ENCODE results near the gene ZNF667. TPM values are rescaled to one million over a fixed set of nuclear protein-coding genes. Genes with fewer than 3 reads are reported as not detected.

Gene ZNF667
- total RNA-seq, 1 experiment from 2014 or later, result not detected

DNA sequence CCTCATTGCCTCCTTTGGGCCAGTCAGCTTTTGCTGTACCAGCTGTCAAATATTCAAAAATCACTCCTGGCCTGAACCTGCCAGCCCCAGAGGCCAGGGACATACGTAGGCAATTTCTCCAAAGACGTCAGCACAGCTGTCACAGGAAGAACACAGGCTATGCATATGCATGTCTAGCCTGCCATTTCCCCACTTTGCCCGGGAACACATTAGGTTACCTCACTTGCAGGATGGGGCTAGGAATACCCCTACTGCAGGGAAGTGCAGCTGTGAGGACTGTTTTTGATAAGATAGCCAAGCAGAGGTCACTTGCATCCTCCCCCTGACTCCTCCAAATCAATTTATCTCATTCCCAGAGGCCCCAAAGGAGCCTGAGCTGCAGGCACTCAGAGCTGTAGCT is 2.8 kb downstream of the ZNF667 start:
- no peaks in the 10 kb centered on the region for H3K27me3 Mint-ChIP-seq (ENCODE audit: unreplicated experiment)
- no peak for DNase-seq
- CTCF ChIA-PET, result no interaction called here
- peaks cover 40% of the 10 kb centered on the region for H3K9me3 Mint-ChIP-seq (ENCODE audit: low read depth, unreplicated experiment)
- TF ChIP-seq, protein P1, sequence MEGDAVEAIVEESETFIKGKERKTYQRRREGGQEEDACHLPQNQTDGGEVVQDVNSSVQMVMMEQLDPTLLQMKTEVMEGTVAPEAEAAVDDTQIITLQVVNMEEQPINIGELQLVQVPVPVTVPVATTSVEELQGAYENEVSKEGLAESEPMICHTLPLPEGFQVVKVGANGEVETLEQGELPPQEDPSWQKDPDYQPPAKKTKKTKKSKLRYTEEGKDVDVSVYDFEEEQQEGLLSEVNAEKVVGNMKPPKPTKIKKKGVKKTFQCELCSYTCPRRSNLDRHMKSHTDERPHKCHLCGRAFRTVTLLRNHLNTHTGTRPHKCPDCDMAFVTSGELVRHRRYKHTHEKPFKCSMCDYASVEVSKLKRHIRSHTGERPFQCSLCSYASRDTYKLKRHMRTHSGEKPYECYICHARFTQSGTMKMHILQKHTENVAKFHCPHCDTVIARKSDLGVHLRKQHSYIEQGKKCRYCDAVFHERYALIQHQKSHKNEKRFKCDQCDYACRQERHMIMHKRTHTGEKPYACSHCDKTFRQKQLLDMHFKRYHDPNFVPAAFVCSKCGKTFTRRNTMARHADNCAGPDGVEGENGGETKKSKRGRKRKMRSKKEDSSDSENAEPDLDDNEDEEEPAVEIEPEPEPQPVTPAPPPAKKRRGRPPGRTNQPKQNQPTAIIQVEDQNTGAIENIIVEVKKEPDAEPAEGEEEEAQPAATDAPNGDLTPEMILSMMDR (IDR thresholded peaks at IDR 0.05; ENCODE audit: unreplicated experiment), result no peak
- H3K27ac Mint-ChIP-seq (ENCODE audit: unreplicated experiment), result no peak overlapping the region
- no peaks in the 10 kb centered on the region for H3K36me3 Mint-ChIP-seq (ENCODE audit: insufficient read depth, unreplicated experiment)
- no peaks in the 10 kb centered on the region for H3K4me1 Mint-ChIP-seq (ENCODE audit: low read depth, unreplicated experiment)
- intact Hi-C loops (cut with micrococcal nuclease; ENCODE audit: unreplicated experiment), result no loop called here
- no peak overlapping the region for H3K4me3 Mint-ChIP-seq (ENCODE audit: low read depth, unreplicated experiment)
- no TSS peak for BruUV-seq (replicated peaks)

DNA sequence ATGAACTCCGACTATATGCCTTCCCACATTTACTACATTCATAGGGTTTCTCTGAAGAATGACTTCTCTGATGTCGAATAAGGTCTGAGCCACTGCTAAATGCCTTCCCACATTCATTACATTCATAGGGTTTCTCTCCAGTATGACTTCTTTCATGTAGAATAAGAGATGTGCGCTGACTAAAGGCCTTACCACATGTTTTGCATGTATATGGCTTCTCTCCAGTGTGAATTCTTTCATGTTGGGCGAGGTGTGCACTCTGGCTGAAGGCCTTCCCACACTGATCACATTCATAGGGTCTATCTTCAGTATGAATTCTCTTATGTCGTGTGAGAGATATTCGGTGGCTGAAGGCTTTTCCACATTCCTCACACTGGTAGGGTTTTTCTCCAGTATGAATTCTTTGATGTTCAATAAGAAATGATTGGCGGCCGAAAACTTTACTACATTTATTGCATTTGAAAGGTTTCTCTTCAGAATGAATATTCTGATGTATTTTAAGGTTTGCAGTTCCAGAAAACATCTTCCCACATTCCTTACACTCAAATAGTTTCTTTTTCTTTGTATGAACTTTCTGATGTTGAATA is 35.8 kb downstream of the ZNF667 start:
- no peak for DNase-seq
- no TSS peak for BruUV-seq (replicated peaks)
- H3K27ac Mint-ChIP-seq (ENCODE audit: unreplicated experiment), result no peak overlapping the region
- peaks cover 20% of the 10 kb centered on the region for H3K9me3 Mint-ChIP-seq (ENCODE audit: low read depth, unreplicated experiment)
- TF ChIP-seq, protein P1 (IDR thresholded peaks at IDR 0.05; ENCODE audit: unreplicated experiment), result no peak
- no peaks in the 10 kb centered on the region for H3K4me1 Mint-ChIP-seq (ENCODE audit: low read depth, unreplicated experiment)
- intact Hi-C loops (cut with micrococcal nuclease; ENCODE audit: unreplicated experiment), result no loop called here
- no peak overlapping the region for H3K4me3 Mint-ChIP-seq (ENCODE audit: low read depth, unreplicated experiment)
- no peaks in the 10 kb centered on the region for H3K36me3 Mint-ChIP-seq (ENCODE audit: insufficient read depth, unreplicated experiment)
- no peaks in the 10 kb centered on the region for H3K27me3 Mint-ChIP-seq (ENCODE audit: unreplicated experiment)
- CTCF ChIA-PET, result no interaction called here

DNA sequence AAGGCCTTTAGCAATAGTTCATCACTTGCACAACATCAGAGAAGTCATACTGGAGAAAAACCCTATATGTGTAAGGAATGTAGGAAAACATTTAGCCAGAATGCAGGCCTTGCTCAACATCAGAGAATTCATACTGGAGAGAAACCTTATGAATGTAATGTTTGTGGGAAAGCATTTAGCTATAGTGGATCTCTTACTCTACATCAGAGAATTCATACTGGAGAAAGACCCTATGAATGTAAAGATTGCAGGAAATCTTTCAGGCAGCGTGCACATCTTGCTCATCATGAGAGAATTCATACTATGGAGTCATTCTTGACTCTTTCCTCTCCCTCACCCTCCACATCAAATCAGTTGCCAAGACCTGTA is 53.2 kb downstream of the ZNF667 start:
- CTCF ChIA-PET, result no interaction called here
- TF ChIP-seq, protein P1 (IDR thresholded peaks at IDR 0.05; ENCODE audit: unreplicated experiment), result no peak
- H3K9me3 Mint-ChIP-seq (ENCODE audit: low read depth, unreplicated experiment), result peaks cover 34% of the 10 kb centered on the region
- DNase-seq, result no peak
- H3K4me3 Mint-ChIP-seq (ENCODE audit: low read depth, unreplicated experiment), result no peak overlapping the region
- H3K27ac Mint-ChIP-seq (ENCODE audit: unreplicated experiment), result no peak overlapping the region
- BruUV-seq (replicated peaks), result no TSS peak
- no peaks in the 10 kb centered on the region for H3K27me3 Mint-ChIP-seq (ENCODE audit: unreplicated experiment)
- H3K36me3 Mint-ChIP-seq (ENCODE audit: insufficient read depth, unreplicated experiment), result no peaks in the 10 kb centered on the region
- no peaks in the 10 kb centered on the region for H3K4me1 Mint-ChIP-seq (ENCODE audit: low read depth, unreplicated experiment)
- intact Hi-C loops (cut with micrococcal nuclease; ENCODE audit: unreplicated experiment), result no loop called here

DNA sequence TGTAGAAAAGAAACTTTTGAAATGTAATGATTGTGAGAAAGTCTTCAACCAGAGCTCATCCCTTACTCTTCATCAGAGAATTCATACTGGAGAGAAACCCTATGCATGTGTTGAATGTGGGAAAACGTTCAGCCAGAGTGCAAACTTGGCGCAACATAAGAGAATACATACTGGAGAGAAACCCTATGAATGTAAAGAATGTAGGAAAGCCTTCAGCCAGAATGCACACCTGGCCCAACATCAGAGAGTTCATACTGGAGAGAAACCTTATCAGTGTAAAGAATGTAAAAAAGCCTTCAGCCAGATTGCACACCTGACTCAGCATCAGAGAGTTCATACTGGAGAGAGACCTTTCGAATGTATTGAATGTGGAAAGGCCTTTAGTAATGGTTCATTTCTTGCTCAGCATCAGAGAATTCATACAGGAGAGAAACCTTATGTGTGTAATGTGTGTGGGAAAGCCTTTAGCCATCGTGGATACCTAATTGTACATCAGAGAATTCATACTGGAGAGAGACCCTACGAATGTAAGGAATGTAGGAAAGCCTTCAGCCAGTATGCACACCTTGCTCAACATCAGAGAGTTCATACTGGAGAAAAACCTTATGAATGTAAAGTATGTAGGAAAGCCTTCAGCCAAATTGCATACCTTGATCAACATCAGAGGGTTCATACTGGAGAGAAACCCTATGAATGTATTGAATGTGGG is 53.7 kb downstream of the ZNF667 start:
- Mint-ChIP-seq H3K36me3 (ENCODE audit: insufficient read depth, unreplicated experiment) (no peaks in the 10 kb centered on the region), H3K27ac (ENCODE audit: unreplicated experiment) (no peak overlapping the region), H3K4me1 (ENCODE audit: low read depth, unreplicated experiment) (no peaks in the 10 kb centered on the region), H3K4me3 (ENCODE audit: low read depth, unreplicated experiment) (no peak overlapping the region), H3K9me3 (ENCODE audit: low read depth, unreplicated experiment) (peaks cover 34% of the 10 kb centered on the region), H3K27me3 (ENCODE audit: unreplicated experiment) (no peaks in the 10 kb centered on the region)
- TF ChIP-seq, protein P1 (IDR thresholded peaks at IDR 0.05; ENCODE audit: unreplicated experiment), result no peak
- intact Hi-C loops (cut with micrococcal nuclease; ENCODE audit: unreplicated experiment), result no loop called here
- CTCF ChIA-PET, result no interaction called here
- DNase-seq, result no peak
- no TSS peak for BruUV-seq (replicated peaks)

All from Calu3 (cell line).